Subcutaneous adipose tissue (tissue), 4 donors: ENCODE results near the gene RASGRF2. TPM values are rescaled to one million over a fixed set of nuclear protein-coding genes. Genes with fewer than 3 reads are reported as not detected.

ENCODE experiments used
- total RNA-seq, 4 donors: library from RNA; depleted of rRNA; stranded (reverse); fragments of >200 nt; gene quantifications; one replicate each; pipeline ENCODE4 v1.1.0, GENCODE V29; 2016
- TF ChIP-seq, protein P1 (sequence below): fragments of 450-650 bp; IDR thresholded peaks from one replicate; pipeline ENCODE4 v1.5.1; 2016; ENCODE audit warnings: low read depth, mild to moderate bottlenecking, control low read depth, antibody characterized with exemption, moderate library complexity

Gene RASGRF2
- total RNA-seq, 4 donors from 2014 or later: 6.6 to 34.9 (median 20.2) TPM

DNA sequence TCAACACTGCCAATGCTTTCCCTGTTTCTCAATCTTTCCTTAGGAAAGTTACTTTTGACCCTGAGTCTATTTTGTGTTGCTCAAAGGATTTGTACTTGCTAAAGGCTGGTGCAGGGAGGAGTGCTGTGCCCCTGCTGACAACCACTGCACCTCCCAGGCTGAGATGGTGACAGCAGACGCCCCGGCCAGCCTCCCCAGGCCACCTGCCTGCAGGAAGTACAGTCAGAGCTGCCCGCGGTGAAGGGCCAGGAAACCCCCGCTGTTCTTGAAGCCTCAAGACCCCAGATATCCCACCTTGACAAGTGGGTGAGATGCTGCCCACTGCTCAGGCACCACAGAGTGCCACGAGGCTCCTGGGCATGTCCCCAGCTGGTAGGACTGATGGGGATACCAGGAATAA, 228.8 kb downstream of the RASGRF2 start:
- TF ChIP-seq, protein P1, sequence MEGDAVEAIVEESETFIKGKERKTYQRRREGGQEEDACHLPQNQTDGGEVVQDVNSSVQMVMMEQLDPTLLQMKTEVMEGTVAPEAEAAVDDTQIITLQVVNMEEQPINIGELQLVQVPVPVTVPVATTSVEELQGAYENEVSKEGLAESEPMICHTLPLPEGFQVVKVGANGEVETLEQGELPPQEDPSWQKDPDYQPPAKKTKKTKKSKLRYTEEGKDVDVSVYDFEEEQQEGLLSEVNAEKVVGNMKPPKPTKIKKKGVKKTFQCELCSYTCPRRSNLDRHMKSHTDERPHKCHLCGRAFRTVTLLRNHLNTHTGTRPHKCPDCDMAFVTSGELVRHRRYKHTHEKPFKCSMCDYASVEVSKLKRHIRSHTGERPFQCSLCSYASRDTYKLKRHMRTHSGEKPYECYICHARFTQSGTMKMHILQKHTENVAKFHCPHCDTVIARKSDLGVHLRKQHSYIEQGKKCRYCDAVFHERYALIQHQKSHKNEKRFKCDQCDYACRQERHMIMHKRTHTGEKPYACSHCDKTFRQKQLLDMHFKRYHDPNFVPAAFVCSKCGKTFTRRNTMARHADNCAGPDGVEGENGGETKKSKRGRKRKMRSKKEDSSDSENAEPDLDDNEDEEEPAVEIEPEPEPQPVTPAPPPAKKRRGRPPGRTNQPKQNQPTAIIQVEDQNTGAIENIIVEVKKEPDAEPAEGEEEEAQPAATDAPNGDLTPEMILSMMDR: no peak

DNA sequence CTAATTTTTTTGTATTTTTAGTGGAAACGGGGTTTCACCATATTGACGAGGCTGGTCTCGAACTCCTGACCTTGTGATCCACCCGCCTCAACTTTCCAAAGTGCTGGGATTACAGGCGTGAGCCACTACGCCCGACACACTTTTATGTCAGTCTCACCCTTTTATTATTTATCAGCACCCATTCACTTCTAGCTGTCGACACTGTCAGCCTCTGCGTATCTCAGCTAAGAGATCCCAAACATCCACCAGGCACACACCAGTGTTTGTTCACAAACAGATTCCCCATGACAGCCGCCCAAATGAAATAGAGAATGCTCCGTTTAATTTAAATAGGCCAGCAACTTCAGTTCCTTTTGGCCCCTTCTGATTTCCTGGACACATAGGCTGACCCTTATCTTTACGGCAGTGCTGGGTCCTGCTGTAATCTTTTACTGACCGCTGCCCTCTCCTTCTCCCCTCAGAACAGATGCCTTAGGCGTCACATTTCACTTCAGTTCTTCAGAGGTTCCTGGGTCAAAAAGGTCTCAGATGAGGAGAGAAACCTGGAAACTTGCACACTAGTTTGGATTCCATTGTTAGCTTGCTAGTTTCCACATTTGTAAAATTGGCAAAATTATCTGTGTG, 229.8 kb downstream of the RASGRF2 start:
- TF ChIP-seq, protein P1: no peak

DNA sequence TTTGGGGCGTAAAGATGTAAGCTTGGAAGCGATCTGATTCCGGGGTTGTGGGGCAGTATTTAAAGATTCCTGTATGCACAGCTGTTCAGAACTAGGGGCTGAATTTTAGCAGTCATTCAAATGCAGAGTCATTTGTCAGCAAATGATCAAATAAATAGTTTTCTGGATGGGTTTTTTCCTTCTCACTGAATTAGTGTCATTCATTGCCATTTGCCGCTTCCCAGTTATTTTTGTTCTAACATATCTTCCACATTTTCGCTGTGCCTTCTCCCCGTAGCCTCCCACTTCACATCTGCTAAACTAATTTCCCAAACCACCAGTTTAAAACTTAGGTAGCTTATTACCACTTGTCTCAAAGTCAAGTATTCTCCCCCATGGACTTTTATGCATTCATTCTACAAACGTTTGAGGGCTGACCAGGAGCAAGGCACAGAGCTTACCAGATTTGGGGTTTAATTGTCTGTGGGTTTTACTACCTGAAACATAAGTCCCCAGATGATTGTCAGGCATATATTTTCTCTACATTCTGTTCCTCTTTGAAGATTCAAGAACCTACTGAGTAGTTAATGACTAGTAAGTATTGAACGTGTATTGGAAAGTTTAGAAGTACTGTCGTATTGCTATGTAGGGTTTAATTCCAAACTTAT, 231.7 kb downstream of the RASGRF2 start:
- TF ChIP-seq, protein P1: no peak

DNA sequence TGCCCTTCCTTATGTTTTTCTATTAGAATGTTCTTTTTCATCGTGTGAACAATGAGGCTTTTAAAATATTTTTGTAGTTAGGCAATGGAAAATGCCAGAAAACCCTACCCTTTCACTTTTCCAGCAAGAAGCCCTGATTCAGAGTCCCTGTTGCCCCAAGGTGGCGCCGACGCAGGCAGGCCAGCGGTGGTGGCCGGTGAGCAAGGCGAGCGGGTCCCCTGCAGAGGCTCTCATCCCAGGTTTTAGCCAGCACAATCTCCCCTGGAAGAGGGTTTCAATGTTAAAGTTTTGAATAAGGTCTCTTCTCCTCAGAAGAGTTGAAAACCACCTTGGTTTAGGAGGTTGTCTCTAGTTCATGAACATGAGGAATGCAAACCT, 232.2 kb downstream of the RASGRF2 start:
- TF ChIP-seq, protein P1: no peak

DNA sequence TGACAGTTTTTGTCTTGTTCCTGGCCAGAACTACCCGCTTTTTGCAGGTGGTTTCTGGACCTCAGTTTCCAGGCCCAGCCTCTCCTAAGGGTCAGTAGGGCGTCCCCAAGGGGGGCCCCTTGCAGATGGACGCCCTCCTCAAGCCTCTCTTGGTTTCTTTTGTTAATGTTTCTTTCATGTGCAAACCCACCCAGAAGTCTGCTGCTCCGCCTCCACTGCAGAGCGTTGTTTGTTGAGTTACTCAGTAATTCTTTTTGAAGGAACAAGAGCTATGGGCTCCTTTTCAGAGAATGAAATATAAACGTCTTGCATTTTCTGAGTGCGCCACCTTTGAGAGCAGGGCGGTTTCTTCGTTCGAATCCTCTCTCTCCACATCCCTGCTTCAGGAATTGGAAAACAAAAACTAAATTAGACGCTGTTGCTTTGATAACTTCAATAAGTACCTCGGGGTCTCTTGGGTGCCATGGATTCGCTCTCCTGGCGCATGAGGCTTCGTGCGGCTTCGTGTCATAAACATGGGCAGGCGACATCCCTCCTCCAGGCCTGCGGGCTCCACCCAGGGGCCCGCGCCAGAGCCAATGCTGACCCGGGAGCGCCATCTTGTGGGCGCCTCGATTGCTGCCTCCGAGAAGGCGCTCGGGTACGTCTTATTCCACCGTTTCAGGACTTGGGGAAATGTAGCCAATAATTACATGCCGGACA, 234.6 kb downstream of the RASGRF2 start:
- TF ChIP-seq, protein P1: no peak

DNA sequence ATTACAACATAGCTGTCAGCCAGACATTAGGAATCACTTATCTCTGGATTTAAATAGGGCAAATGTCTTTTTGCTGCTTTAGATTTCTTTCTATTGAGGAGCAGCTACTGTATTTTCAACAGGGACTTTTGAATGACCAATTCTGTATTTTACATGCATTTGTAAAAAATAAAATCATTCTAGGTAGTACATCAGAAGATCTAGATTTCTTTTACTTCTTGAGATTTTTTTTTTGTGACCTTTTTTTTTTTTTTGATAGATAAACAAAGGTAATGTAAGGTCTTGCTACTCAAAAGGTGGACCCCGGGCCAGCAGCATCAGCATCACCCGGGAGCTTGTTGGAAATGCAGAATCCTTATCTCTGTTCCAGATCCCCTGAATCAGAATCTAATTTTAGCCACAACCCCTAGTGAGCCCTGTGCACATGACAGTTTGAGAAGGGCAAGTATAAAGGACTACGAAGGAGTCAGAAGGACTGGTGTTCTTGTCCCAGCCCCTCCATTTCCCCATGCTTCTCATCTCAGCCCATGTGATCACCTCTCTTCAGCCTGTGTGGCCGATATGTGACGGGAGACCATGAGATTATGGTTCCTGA, 235.3 kb downstream of the RASGRF2 start:
- TF ChIP-seq, protein P1: no peak

DNA sequence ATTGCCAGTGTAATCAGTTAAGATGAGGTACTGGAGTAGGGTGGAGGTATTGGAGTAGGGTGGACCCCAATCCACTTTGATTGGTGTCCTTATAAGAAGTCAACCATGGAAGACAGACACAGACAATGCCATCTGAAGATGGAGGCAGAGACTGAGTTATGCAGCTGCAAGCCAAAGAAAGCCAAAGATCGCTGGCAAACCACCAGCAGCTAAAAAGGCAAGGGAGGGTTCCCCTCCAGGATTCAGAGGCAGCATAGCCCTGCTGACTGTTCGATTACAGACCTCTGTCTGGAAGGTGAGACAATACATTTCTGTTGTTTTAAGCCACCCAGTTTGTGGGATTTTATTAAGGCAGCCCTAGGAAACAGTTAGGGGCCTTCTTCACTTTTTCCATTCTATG, 242.5 kb downstream of the RASGRF2 start:
- TF ChIP-seq, protein P1: no peak
